Breast epithelium (tissue), 4 donors: ENCODE data around the gene SEMA6D. TPM values are rescaled to one million over a fixed set of nuclear protein-coding genes. Genes with fewer than 3 reads are reported as not detected.

Experiments used
- DNase-seq, 2 donors: peaks; one replicate each; pipeline ENCODE4 v3.0.0-alpha.2; 2019; ENCODE audit warnings: low spot score in 2 of 2
- H3K27ac ChIP-seq, 2 donors: fragments of 200-600 bp; sonication (generic) in 1 of 2; one replicate each; pipeline ENCODE4 v1.5.1; 2016 to 2019; ENCODE audit warnings: mild to moderate bottlenecking in 1 of 2
- H3K27me3 ChIP-seq, 2 donors: fragments of 200-600 bp; sonication (generic) in 1 of 2; one replicate each; pipeline versions ENCODE4 v1.5.1 to v1.6.0; 2017 to 2019; ENCODE audit warnings: control low read depth in 1 of 2, mild to moderate bottlenecking in 1 of 2
- H3K36me3 ChIP-seq: fragments of 200-600 bp; one replicate; pipeline ENCODE4 v1.5.1; 2019
- H3K4me1 ChIP-seq, 2 donors: fragments of 200-600 bp; sonication (generic); one replicate each; pipeline ENCODE4 v1.5.1; 2016 to 2019; ENCODE audit warnings: control low read depth in 1 of 2
- H3K4me3 ChIP-seq, 3 donors: fragments of 200-600 bp; sonication (generic); 1 replicate in 2 of 3; 2 replicates in 1 of 3; pipeline ENCODE4 v1.5.1; 2016 to 2019; ENCODE audit warnings: mild to moderate bottlenecking in 3 of 3, moderate library complexity in 2 of 3
- H3K9me3 ChIP-seq, 2 donors: fragments of 200-600 bp; sonication (generic) in 1 of 2; one replicate each; pipeline ENCODE4 v1.5.1; 2016 to 2019; ENCODE audit warnings: control low read depth in 1 of 2
- CTCF ChIP-seq, 3 donors: fragments of 450-650 bp; IDR thresholded peaks; one replicate each; pipeline ENCODE4 v1.5.1; 2016 to 2017; ENCODE audit warnings: antibody characterized with exemption in 3 of 3, mild to moderate bottlenecking in 3 of 3, moderate library complexity in 3 of 3
- POLR2A ChIP-seq: fragments of 450-650 bp; IDR thresholded peaks from one replicate; pipeline ENCODE4 v1.6.1; 2016; ENCODE audit warnings: antibody characterized with exemption, mild to moderate bottlenecking, moderate library complexity
- POLR2AphosphoS5 ChIP-seq, 3 donors: sonication (generic); formaldehyde crosslinking; IDR thresholded peaks; one replicate each; pipeline ENCODE4 v1.6.1; 2017; ENCODE audit warnings: antibody characterized with exemption in 3 of 3
- intact Hi-C: fragments of 100-400 bp; cut with DNase I; formaldehyde crosslinking; loops from one replicate; pipeline ENCODE4 v1.15.1; 2023; ENCODE audit warnings: low total_unique reads
- total RNA-seq, 3 donors: library from RNA; depleted of rRNA; stranded (reverse); fragments of >200 nt; gene quantifications; one replicate each; pipeline ENCODE4 v1.1.0, GENCODE V29; 2016

Gene SEMA6D
- total RNA-seq, 3 donors from 2014 or later: 3.0 to 22.8 (median 10.5) TPM

GRCh38 chr15:47727676-47728075 is 10.4 kb downstream of the SEMA6D start:
- H3K4me3 ChIP-seq: no peak overlapping the region
- intact Hi-C loops: no loop called here
- TF ChIP-seq POLR2AphosphoS5 (IDR thresholded peaks at IDR 0.05) (no peak), CTCF (IDR thresholded peaks at IDR 0.05) (no peak), POLR2A (no peak)
- H3K4me1 ChIP-seq: no peaks in the 10 kb centered on the region
- H3K27ac ChIP-seq: peak overlapping the region in 1 of 2 donors; percentile 4
- H3K36me3 ChIP-seq: no peaks in the 10 kb centered on the region
- H3K27me3 ChIP-seq: no peaks in the 10 kb centered on the region
- DNase-seq: no peak
- H3K9me3 ChIP-seq: no peaks in the 10 kb centered on the region

GRCh38 chr15:47728426-47728825 is 11.1 kb downstream of the SEMA6D start:
- H3K4me3 ChIP-seq: no peak overlapping the region
- H3K9me3 ChIP-seq: no peaks in the 10 kb centered on the region
- intact Hi-C loops: no loop called here
- H3K36me3 ChIP-seq: no peaks in the 10 kb centered on the region
- no peaks in the 10 kb centered on the region for H3K27me3 ChIP-seq
- TF ChIP-seq CTCF (IDR thresholded peaks at IDR 0.05) (no peak), POLR2A (no peak), POLR2AphosphoS5 (IDR thresholded peaks at IDR 0.05) (no peak)
- no peaks in the 10 kb centered on the region for H3K4me1 ChIP-seq
- no peak for DNase-seq
- no peak overlapping the region for H3K27ac ChIP-seq

GRCh38 chr15:47728886-47729285 is 11.6 kb downstream of the SEMA6D start:
- no peak for TF ChIP-seq CTCF (IDR thresholded peaks at IDR 0.05)
- no peak for TF ChIP-seq POLR2A
- TF ChIP-seq POLR2AphosphoS5 (IDR thresholded peaks at IDR 0.05): no peak
- Histone ChIP-seq H3K36me3 (no peaks in the 10 kb centered on the region), H3K4me3 (no peak overlapping the region), H3K27ac (no peak overlapping the region), H3K27me3 (no peaks in the 10 kb centered on the region), H3K4me1 (no peaks in the 10 kb centered on the region), H3K9me3 (no peaks in the 10 kb centered on the region)
- intact Hi-C loops: no loop called here
- no peak for DNase-seq

- H3K4me1 ChIP-seq: no peaks in the 10 kb centered on the region
- no peaks in the 10 kb centered on the region for H3K36me3 ChIP-seq
- H3K4me3 ChIP-seq: no peak overlapping the region
- intact Hi-C loops: no loop called here
- H3K9me3 ChIP-seq: no peaks in the 10 kb centered on the region
- no peak for DNase-seq
- TF ChIP-seq POLR2AphosphoS5 (IDR thresholded peaks at IDR 0.05) (no peak), POLR2A (no peak), CTCF (IDR thresholded peaks at IDR 0.05) (no peak)
- no peaks in the 10 kb centered on the region for H3K27me3 ChIP-seq
- no peak overlapping the region for H3K27ac ChIP-seq
These were observed 13.9 kb downstream of the SEMA6D start for GRCh38 chr15:47731230-47731629.

GRCh38 chr15:47732248-47732647 is 14.9 kb downstream of the SEMA6D start:
- Histone ChIP-seq H3K9me3 (no peaks in the 10 kb centered on the region), H3K4me3 (no peak overlapping the region), H3K27me3 (no peaks in the 10 kb centered on the region), H3K36me3 (no peaks in the 10 kb centered on the region), H3K27ac (no peak overlapping the region), H3K4me1 (no peaks in the 10 kb centered on the region)
- DNase-seq: no peak
- intact Hi-C loops: no loop called here
- no peak for TF ChIP-seq POLR2AphosphoS5 (IDR thresholded peaks at IDR 0.05)
- TF ChIP-seq POLR2A: no peak
- TF ChIP-seq CTCF (IDR thresholded peaks at IDR 0.05): no peak
